SK-N-MC (cell line): ENCODE data around the gene UCK1.

ENCODE experiments used
- DNase-seq: peaks from one replicate; pipeline ENCODE4 v3.0.0-alpha.2; 2011; ENCODE audit warnings: low read depth, low spot score
- H3K27ac ChIP-seq: fragments of 200-600 bp; sonication (generic); 2 replicates; pipeline ENCODE4 v1.5.1; 2016; ENCODE audit warnings: mixed run types
- H3K36me3 ChIP-seq: fragments of 200-600 bp; sonication (generic); 2 replicates; pipeline ENCODE4 v1.6.1; 2017; ENCODE audit warnings: antibody characterized with exemption, low read length, mixed read lengths; ENCODE audit not compliant: insufficient read depth
- H3K4me3 ChIP-seq: fragments of 200-600 bp; sonication (generic); 2 replicates; pipeline ENCODE4 v1.5.1; 2016
- H3K9ac ChIP-seq: fragments of 200-600 bp; sonication (generic); 2 replicates; pipeline ENCODE4 v1.8.0; 2017; ENCODE audit warnings: mixed run types, mixed read lengths; ENCODE audit not compliant: insufficient read length
- H3K9me3 ChIP-seq: fragments of 200-600 bp; sonication (generic); 2 replicates; pipeline ENCODE4 v1.6.1; 2017; ENCODE audit warnings: low read depth, mild to moderate bottlenecking, antibody characterized with exemption, low read length, moderate library complexity, mixed read lengths
- EZH2 ChIP-seq: fragments of 200-600 bp; sonication (generic); IDR thresholded peaks from one replicate; pipeline ENCODE4 v1.6.1; 2017; ENCODE audit warnings: antibody characterized with exemption
- FOXP2 ChIP-seq: optimal IDR thresholded peaks from 2 replicates; pipeline ENCODE3; 2011; ENCODE audit warnings: mild to moderate bottlenecking, moderate library complexity; ENCODE audit not compliant: insufficient read depth; ENCODE audit errors: extremely low read length, control extremely low read depth
- POLR2AphosphoS5 ChIP-seq: IDR thresholded peaks from 2 replicates; pipeline ENCODE4 v1.6.1; 2012; ENCODE audit warnings: mild to moderate bottlenecking, low read depth, low read length, borderline replicate concordance

The UCK1 gene

GRCh38 chr9:131528186-131528585 is 2.9 kb downstream of the UCK1 start:
- Histone ChIP-seq H3K9me3 (no peaks in the 10 kb centered on the region), H3K27ac (no peak overlapping the region), H3K36me3 (peaks cover 46% of the 10 kb centered on the region), H3K4me3 (no peak overlapping the region), H3K9ac (no peak overlapping the region)
- no peak for DNase-seq
- no peak for TF ChIP-seq FOXP2
- no peak for TF ChIP-seq POLR2AphosphoS5
- no peak for TF ChIP-seq EZH2

GRCh38 chr9:131525643-131526565 is 5.2 kb downstream of the UCK1 start:
- H3K36me3 ChIP-seq: peaks cover 50% of the 10 kb centered on the region
- no peak overlapping the region for H3K27ac ChIP-seq
- TF ChIP-seq FOXP2: no peak
- TF ChIP-seq POLR2AphosphoS5: no peak
- TF ChIP-seq EZH2: no peak

GRCh38 chr9:131524665-131525315 is 6.3 kb downstream of the UCK1 start:
- DNase-seq: no peak
- peak overlapping the region; percentile 51; the same call in 1 of the 2 replicates for H3K27ac ChIP-seq
- no peak overlapping the region for H3K4me3 ChIP-seq
- no peak overlapping the region for H3K9ac ChIP-seq
- TF ChIP-seq POLR2AphosphoS5 (no peak), EZH2 (no peak), FOXP2 (no peak)
- peaks cover 57% of the 10 kb centered on the region for H3K36me3 ChIP-seq
- no peaks in the 10 kb centered on the region for H3K9me3 ChIP-seq

More at GRCh38 chr9:131525643-131526565, 5.2 kb downstream of the UCK1 start:
- no peak for DNase-seq
- Histone ChIP-seq H3K9ac (no peak overlapping the region), H3K9me3 (no peaks in the 10 kb centered on the region), H3K4me3 (no peak overlapping the region)

GRCh38 chr9:131523451-131524435 is 7.3 kb downstream of the UCK1 start:
- Histone ChIP-seq H3K36me3 (peaks cover 55% of the 10 kb centered on the region), H3K27ac (peak overlapping the region; percentile 51; the same call in 1 of the 2 replicates)

GRCh38 chr9:131523086-131523388 is 8.0 kb downstream of the UCK1 start:
- no peak for DNase-seq
- TF ChIP-seq EZH2 (no peak), FOXP2 (no peak), POLR2AphosphoS5 (no peak; the same call in 1 of the 2 replicates)
- Histone ChIP-seq H3K9ac (no peak overlapping the region), H3K27ac (no peak overlapping the region), H3K36me3 (peaks cover 48% of the 10 kb centered on the region), H3K9me3 (no peaks in the 10 kb centered on the region), H3K4me3 (no peak overlapping the region)

More at GRCh38 chr9:131523451-131524435, 7.3 kb downstream of the UCK1 start:
- Histone ChIP-seq H3K4me3 (no peak overlapping the region), H3K9ac (no peak overlapping the region), H3K9me3 (no peaks in the 10 kb centered on the region)
- DNase-seq: no peak
- TF ChIP-seq FOXP2 (no peak), EZH2 (no peak)

- H3K4me3 ChIP-seq: no peak overlapping the region
- no peak overlapping the region for H3K9ac ChIP-seq
- no peak for DNase-seq
- peaks cover 47% of the 10 kb centered on the region for H3K36me3 ChIP-seq
- H3K9me3 ChIP-seq: no peaks in the 10 kb centered on the region
- H3K27ac ChIP-seq: no peak overlapping the region
- TF ChIP-seq FOXP2: no peak
- no peak for TF ChIP-seq EZH2
- TF ChIP-seq POLR2AphosphoS5: no peak; the same call in 1 of the 2 replicates
These were observed 8.6 kb downstream of the UCK1 start for GRCh38 chr9:131522257-131523085.

GRCh38 chr9:131521822-131522221 is 9.2 kb downstream of the UCK1 start:
- no peak overlapping the region for H3K4me3 ChIP-seq
- no peak; the same call in 1 of the 2 replicates for TF ChIP-seq POLR2AphosphoS5
- no peak overlapping the region for H3K27ac ChIP-seq
- H3K36me3 ChIP-seq: peaks cover 49% of the 10 kb centered on the region
- DNase-seq: no peak
- H3K9me3 ChIP-seq: no peaks in the 10 kb centered on the region
- no peak overlapping the region for H3K9ac ChIP-seq
